ENCODE data around the gene RAC2. TPM values are rescaled to one million over a fixed set of nuclear protein-coding genes. Genes with fewer than 3 reads are reported as not detected.

Gene RAC2
- total and polyA plus RNA-seq, 9 of the 15 experiments (the other 6 are each of a cell fraction or from before 2014, with no cell fraction given), result 22.7 to 103 (median 43.3) TPM

DNA sequence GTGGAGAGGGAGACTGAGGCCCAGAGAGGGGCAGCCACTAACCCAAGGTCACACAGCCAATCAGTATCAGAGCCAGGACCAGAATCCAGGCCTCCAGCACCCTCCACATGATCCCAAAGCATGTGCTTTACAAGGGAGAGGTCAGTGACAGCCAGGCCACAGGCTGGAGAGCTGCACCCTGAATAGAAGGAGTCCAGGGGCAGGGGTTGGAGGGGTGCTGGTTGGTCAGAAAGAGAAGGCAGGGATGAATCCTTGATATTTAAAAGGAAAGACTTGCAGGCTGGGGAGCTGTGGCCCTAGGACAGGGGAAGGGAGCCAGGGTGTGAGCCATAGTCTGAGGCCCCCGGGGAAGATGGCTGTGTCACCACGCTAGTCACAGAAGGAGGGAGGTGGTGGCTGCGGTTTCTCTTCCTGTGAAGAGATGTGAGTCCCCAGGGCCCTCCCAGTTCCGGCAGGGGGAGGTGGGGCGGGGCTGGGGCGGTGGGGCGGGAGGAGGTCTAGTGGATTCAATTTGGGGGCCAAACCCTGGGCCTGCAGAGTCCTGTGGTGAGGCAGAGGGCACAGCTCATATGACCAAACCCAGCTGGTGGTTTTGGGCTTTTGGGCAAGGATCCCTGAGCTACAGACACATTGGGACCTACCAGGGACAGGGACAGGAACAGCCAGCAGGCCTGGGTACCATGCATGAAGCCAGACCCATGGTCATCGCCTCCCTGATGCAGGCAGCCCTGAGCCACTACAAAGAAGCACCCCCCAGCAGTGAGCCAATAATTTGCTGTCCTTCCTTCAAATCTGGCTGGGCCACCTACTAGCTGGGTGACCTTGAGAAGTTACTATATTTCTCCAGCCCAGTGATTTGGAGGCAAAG is 14.0 kb downstream of the RAC2 start (continued):
- TF ChIP-seq ZFP36 (IDR thresholded peaks at IDR 0.05; ENCODE audit: low read depth, low read length, partially characterized antibody) (peak; percentile 89), BACH1 (tag; IDR thresholded peaks at IDR 0.05) (no peak), ZNF347 (CRISPR knock-in tag; IDR thresholded peaks at IDR 0.05; ENCODE audit: low read depth) (no peak), NR2F6 (CRISPR knock-in tag; IDR thresholded peaks at IDR 0.05) (no peak), ZNF584 (CRISPR knock-in tag; IDR thresholded peaks at IDR 0.05; ENCODE audit: low read depth) (no peak), PPARD (CRISPR knock-in tag; IDR thresholded peaks at IDR 0.05) (no peak), NCOA6 (IDR thresholded peaks at IDR 0.05) (no peak), HNRNPK (IDR thresholded peaks at IDR 0.05; ENCODE audit: low read depth, low read length, poor library complexity, severe bottlenecking) (no peak), RCOR1 (IDR thresholded peaks at IDR 0.05; ENCODE audit: borderline replicate concordance in 1 of 2, low read depth in 2 of 2, low read length in 2 of 2) (no peak), SOX6 (IDR thresholded peaks at IDR 0.05) (no peak), ETV1 (tag; conservative IDR thresholded peaks at IDR 0.05; ENCODE audit: low read depth) (0 out of 2 replicates have a peak, but pooled peaks have one; percentile 11), RBFOX2 (IDR thresholded peaks at IDR 0.05; ENCODE audit: low read depth, low read length) (peak; percentile 39; the same call in 1 of the 2 replicates), HDAC8 (tag; IDR thresholded peaks at IDR 0.05) (no peak), FOXK2 (conservative IDR thresholded peaks at IDR 0.05 in 1 of 2, IDR thresholded peaks at IDR 0.05 in 1 of 2; ENCODE audit: low read depth in 2 of 2) (no peak), ADNP (tag; IDR thresholded peaks at IDR 0.05) (no peak), HNRNPLL (IDR thresholded peaks at IDR 0.05; ENCODE audit: low read depth, low read length, poor library complexity, severe bottlenecking) (no peak)
- TF ChIP-seq, protein P1, sequence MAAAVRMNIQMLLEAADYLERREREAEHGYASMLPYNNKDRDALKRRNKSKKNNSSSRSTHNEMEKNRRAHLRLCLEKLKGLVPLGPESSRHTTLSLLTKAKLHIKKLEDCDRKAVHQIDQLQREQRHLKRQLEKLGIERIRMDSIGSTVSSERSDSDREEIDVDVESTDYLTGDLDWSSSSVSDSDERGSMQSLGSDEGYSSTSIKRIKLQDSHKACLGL (CRISPR knock-in tag; IDR thresholded peaks at IDR 0.05; ENCODE audit: borderline replicate concordance, poor library complexity, severe bottlenecking), result no peak
- TF ChIP-seq, protein P2, sequence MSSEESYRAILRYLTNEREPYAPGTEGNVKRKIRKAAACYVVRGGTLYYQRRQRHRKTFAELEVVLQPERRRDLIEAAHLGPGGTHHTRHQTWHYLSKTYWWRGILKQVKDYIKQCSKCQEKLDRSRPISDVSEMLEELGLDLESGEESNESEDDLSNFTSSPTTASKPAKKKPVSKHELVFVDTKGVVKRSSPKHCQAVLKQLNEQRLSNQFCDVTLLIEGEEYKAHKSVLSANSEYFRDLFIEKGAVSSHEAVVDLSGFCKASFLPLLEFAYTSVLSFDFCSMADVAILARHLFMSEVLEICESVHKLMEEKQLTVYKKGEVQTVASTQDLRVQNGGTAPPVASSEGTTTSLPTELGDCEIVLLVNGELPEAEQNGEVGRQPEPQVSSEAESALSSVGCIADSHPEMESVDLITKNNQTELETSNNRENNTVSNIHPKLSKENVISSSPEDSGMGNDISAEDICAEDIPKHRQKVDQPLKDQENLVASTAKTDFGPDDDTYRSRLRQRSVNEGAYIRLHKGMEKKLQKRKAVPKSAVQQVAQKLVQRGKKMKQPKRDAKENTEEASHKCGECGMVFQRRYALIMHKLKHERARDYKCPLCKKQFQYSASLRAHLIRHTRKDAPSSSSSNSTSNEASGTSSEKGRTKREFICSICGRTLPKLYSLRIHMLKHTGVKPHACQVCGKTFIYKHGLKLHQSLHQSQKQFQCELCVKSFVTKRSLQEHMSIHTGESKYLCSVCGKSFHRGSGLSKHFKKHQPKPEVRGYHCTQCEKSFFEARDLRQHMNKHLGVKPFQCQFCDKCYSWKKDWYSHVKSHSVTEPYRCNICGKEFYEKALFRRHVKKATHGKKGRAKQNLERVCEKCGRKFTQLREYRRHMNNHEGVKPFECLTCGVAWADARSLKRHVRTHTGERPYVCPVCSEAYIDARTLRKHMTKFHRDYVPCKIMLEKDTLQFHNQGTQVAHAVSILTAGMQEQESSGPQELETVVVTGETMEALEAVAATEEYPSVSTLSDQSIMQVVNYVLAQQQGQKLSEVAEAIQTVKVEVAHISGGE (CRISPR knock-in tag; IDR thresholded peaks at IDR 0.05), result no peak
- TF ChIP-seq, protein P3, sequence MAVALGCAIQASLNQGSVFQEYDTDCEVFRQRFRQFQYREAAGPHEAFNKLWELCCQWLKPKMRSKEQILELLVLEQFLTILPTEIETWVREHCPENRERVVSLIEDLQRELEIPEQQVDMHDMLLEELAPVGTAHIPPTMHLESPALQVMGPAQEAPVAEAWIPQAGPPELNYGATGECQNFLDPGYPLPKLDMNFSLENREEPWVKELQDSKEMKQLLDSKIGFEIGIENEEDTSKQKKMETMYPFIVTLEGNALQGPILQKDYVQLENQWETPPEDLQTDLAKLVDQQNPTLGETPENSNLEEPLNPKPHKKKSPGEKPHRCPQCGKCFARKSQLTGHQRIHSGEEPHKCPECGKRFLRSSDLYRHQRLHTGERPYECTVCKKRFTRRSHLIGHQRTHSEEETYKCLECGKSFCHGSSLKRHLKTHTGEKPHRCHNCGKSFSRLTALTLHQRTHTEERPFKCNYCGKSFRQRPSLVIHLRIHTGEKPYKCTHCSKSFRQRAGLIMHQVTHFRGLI (CRISPR knock-in tag; IDR thresholded peaks at IDR 0.05), result no peak

Data from K562 (cell line).